Neural cell (in vitro differentiated cells): ENCODE data around the gene PTPRT. TPM values are rescaled to one million over a fixed set of nuclear protein-coding genes. Genes with fewer than 3 reads are reported as not detected.

Experiments used
- H2AFZ ChIP-seq: fragments of 200-600, 300-800 bp; sonication (generic), shearing (Covaris generic); 2 replicates; pipeline ENCODE4 v1.6.0; 2014; ENCODE audit warnings: low read depth, mild to moderate bottlenecking, antibody characterized with exemption, low read length, moderate library complexity
- H3F3A ChIP-seq: fragments of 200-600 bp; shearing (Covaris generic); 2 replicates; pipeline ENCODE4 v1.6.1; 2016; ENCODE audit warnings: mild to moderate bottlenecking, moderate library complexity, mixed read lengths, antibody characterized with exemption, low read length; ENCODE audit not compliant: insufficient read depth, poor library complexity, severe bottlenecking
- H3K27ac ChIP-seq: fragments of 200-600, 300-800 bp; sonication (generic), shearing (Covaris generic); 2 replicates; pipeline ENCODE4 v1.5.1; 2014; ENCODE audit warnings: mild to moderate bottlenecking, low read length, moderate library complexity
- H3K27me3 ChIP-seq: fragments of 300-800, 200-600 bp; sonication (generic), shearing (Covaris generic); 2 replicates; pipeline ENCODE4 v1.6.0; 2014; ENCODE audit warnings: mild to moderate bottlenecking, low read depth, low read length, moderate library complexity; ENCODE audit not compliant: insufficient read depth
- H3K36me3 ChIP-seq: fragments of 300-800, 200-600 bp; sonication (generic), shearing (Covaris generic); 2 replicates; pipeline ENCODE4 v1.5.1; 2014; ENCODE audit warnings: mild to moderate bottlenecking, antibody characterized with exemption, low read length, moderate library complexity; ENCODE audit not compliant: insufficient read depth
- H3K4me2 ChIP-seq: fragments of 300-800, 200-600 bp; sonication (generic), shearing (Covaris generic); 2 replicates; pipeline ENCODE4 v1.6.0; 2014; ENCODE audit warnings: mild to moderate bottlenecking, low read length
- H3K4me3 ChIP-seq: fragments of 300-800, 200-600 bp; sonication (generic), shearing (Covaris generic); 2 replicates; pipeline ENCODE4 v1.5.1; 2014; ENCODE audit warnings: mild to moderate bottlenecking, low read length, moderate library complexity
- H3K79me2 ChIP-seq: fragments of 200-600 bp; shearing (Covaris generic); replicated peaks from 2 replicates; pipeline ENCODE4 v1.6.0; 2014; ENCODE audit warnings: mild to moderate bottlenecking, low read length, moderate library complexity; ENCODE audit not compliant: insufficient read depth
- H3K9ac ChIP-seq: fragments of 300-800, 200-600 bp; sonication (generic), shearing (Covaris generic); 2 replicates; pipeline ENCODE4 v1.6.1; 2016; ENCODE audit warnings: mild to moderate bottlenecking, low read length, mixed read lengths
- H3K9me2 ChIP-seq: fragments of 200-600 bp; shearing (Covaris generic); 2 replicates; pipeline ENCODE4 v1.6.1; 2016; ENCODE audit warnings: mild to moderate bottlenecking, low read length, mixed read lengths; ENCODE audit not compliant: insufficient read depth
- H3K9me3 ChIP-seq: fragments of 200-600, 300-800 bp; sonication (generic), shearing (Covaris generic); 2 replicates; pipeline ENCODE4 v1.6.1; 2016; ENCODE audit warnings: mild to moderate bottlenecking, mixed run types, low read length, moderate library complexity, mixed read lengths
- H4K20me1 ChIP-seq: fragments of 200-600 bp; shearing (Covaris generic); 2 replicates; pipeline ENCODE4 v1.6.1; 2016; ENCODE audit warnings: mild to moderate bottlenecking, mixed run types; ENCODE audit not compliant: insufficient read depth
- EP300 ChIP-seq: fragments of 450-650 bp; conservative IDR thresholded peaks from 2 replicates; pipeline ENCODE4 v1.6.1; 2014; ENCODE audit warnings: antibody characterized with exemption, mild to moderate bottlenecking, moderate library complexity; ENCODE audit not compliant: poor library complexity, severe bottlenecking
- EZH2 ChIP-seq: fragments of 200-600, 300-800 bp; shearing (Covaris generic), sonication (generic); IDR thresholded peaks from 2 replicates; pipeline ENCODE4 v1.6.1; 2014; ENCODE audit warnings: antibody characterized with exemption, low read length, borderline replicate concordance, mild to moderate bottlenecking; ENCODE audit not compliant: insufficient read depth, poor library complexity, severe bottlenecking
- MXI1 ChIP-seq: fragments of 450-650 bp; conservative IDR thresholded peaks from 2 replicates; pipeline ENCODE4 v1.6.1; 2014; ENCODE audit warnings: antibody characterized with exemption, mild to moderate bottlenecking; ENCODE audit not compliant: poor library complexity, severe bottlenecking
- POLR2AphosphoS5 ChIP-seq: IDR thresholded peaks from 2 replicates; pipeline ENCODE4 v1.6.1; 2012
- RAD21 ChIP-seq: fragments of 450-650 bp; conservative IDR thresholded peaks from 2 replicates; pipeline ENCODE4 v1.6.1; 2014; ENCODE audit warnings: antibody characterized with exemption, mild to moderate bottlenecking, moderate library complexity
- SMC3 ChIP-seq: fragments of 450-650 bp; conservative IDR thresholded peaks from 2 replicates; pipeline ENCODE4 v1.6.1; 2014; ENCODE audit warnings: antibody characterized with exemption, mild to moderate bottlenecking, moderate library complexity; ENCODE audit not compliant: poor library complexity
- TAF1 ChIP-seq: IDR thresholded peaks from 2 replicates; pipeline ENCODE4 v1.6.1; 2012; ENCODE audit warnings: low read depth
- polyA plus RNA-seq: library from polyadenylated mRNA; depleted of rRNA; stranded (reverse); fragments of >200 nt; gene quantifications from 2 replicates; pipeline ENCODE4 v1.2.3, GENCODE V29; 2014
- TF ChIP-seq, protein P1 (sequence below): IDR thresholded peaks from 2 replicates; pipeline ENCODE4 v1.6.1; 2012; ENCODE audit warnings: borderline replicate concordance
- TF ChIP-seq, protein P2 (sequence below): fragments of 450-650 bp; IDR thresholded peaks from 2 replicates; pipeline ENCODE4 v1.5.1; 2014; ENCODE audit warnings: antibody characterized with exemption, mild to moderate bottlenecking, moderate library complexity; ENCODE audit not compliant: poor library complexity, severe bottlenecking

Gene PTPRT
- polyA plus RNA-seq, 1 donor from 2014 or later: 9.2 TPM

DNA sequence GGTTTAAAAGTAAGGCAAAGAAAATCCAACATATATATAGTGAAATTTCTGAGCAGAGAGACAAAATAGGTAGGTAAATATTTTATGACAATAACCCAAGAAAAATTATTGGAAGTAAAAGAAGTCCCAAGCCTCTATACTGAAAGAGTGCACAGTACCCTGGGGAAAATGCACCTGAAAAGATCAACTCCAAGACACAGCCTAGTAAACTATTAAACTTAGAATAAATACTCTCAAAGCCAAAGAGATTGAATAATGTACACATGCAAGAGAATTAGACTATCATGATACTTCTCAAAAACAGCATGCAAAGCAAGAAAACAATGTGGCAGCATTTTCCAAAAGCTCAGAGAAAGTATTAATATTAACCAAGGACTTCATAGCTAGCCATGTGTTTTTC lies 894.7 kb downstream of the PTPRT start:
- Histone ChIP-seq H3K4me3 (no peak overlapping the region), H3K9ac (no peak overlapping the region), H4K20me1 (no peaks in the 10 kb centered on the region), H3K79me2 (no peaks in the 10 kb centered on the region), H3K27me3 (no peaks in the 10 kb centered on the region), H3F3A (no peaks in the 10 kb centered on the region), H3K36me3 (no peaks in the 10 kb centered on the region), H3K27ac (no peak overlapping the region), H2AFZ (no peak overlapping the region), H3K9me3 (no peaks in the 10 kb centered on the region), H3K9me2 (no peaks in the 10 kb centered on the region), H3K4me2 (no peak overlapping the region)
- no peak for TF ChIP-seq TAF1
- TF ChIP-seq, protein P1, sequence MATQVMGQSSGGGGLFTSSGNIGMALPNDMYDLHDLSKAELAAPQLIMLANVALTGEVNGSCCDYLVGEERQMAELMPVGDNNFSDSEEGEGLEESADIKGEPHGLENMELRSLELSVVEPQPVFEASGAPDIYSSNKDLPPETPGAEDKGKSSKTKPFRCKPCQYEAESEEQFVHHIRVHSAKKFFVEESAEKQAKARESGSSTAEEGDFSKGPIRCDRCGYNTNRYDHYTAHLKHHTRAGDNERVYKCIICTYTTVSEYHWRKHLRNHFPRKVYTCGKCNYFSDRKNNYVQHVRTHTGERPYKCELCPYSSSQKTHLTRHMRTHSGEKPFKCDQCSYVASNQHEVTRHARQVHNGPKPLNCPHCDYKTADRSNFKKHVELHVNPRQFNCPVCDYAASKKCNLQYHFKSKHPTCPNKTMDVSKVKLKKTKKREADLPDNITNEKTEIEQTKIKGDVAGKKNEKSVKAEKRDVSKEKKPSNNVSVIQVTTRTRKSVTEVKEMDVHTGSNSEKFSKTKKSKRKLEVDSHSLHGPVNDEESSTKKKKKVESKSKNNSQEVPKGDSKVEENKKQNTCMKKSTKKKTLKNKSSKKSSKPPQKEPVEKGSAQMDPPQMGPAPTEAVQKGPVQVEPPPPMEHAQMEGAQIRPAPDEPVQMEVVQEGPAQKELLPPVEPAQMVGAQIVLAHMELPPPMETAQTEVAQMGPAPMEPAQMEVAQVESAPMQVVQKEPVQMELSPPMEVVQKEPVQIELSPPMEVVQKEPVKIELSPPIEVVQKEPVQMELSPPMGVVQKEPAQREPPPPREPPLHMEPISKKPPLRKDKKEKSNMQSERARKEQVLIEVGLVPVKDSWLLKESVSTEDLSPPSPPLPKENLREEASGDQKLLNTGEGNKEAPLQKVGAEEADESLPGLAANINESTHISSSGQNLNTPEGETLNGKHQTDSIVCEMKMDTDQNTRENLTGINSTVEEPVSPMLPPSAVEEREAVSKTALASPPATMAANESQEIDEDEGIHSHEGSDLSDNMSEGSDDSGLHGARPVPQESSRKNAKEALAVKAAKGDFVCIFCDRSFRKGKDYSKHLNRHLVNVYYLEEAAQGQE: no peak
- TF ChIP-seq RAD21: no peak
- TF ChIP-seq, protein P2, sequence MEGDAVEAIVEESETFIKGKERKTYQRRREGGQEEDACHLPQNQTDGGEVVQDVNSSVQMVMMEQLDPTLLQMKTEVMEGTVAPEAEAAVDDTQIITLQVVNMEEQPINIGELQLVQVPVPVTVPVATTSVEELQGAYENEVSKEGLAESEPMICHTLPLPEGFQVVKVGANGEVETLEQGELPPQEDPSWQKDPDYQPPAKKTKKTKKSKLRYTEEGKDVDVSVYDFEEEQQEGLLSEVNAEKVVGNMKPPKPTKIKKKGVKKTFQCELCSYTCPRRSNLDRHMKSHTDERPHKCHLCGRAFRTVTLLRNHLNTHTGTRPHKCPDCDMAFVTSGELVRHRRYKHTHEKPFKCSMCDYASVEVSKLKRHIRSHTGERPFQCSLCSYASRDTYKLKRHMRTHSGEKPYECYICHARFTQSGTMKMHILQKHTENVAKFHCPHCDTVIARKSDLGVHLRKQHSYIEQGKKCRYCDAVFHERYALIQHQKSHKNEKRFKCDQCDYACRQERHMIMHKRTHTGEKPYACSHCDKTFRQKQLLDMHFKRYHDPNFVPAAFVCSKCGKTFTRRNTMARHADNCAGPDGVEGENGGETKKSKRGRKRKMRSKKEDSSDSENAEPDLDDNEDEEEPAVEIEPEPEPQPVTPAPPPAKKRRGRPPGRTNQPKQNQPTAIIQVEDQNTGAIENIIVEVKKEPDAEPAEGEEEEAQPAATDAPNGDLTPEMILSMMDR: no peak
- no peak for TF ChIP-seq MXI1
- no peak for TF ChIP-seq SMC3
- no peak for TF ChIP-seq EP300
- no peak for TF ChIP-seq EZH2
- no peak for TF ChIP-seq POLR2AphosphoS5

DNA sequence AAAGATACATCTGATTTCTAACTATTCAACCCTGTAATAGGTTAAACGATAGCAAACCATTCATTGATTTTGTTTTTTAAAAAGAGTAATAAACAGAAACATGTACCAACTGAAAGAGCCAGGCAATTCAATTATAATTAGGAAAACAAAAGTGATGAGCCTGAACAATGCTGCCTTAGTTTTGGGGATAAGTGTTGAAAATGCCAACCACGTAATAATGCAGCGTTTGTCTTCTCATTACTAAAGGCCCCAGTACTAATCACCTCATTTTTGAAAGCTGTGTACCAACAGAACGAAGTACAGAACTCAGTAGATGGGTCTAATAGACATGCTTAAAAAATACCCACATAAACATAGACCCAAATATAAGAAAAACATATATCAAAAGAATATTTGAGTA lies 907.9 kb downstream of the PTPRT start:
- H3K4me3 ChIP-seq: no peak overlapping the region
- no peaks in the 10 kb centered on the region for H3K27me3 ChIP-seq
- H3K4me2 ChIP-seq: no peak overlapping the region
- H3K9ac ChIP-seq: no peak overlapping the region
- no peaks in the 10 kb centered on the region for H3K9me3 ChIP-seq
- H2AFZ ChIP-seq: no peak overlapping the region
- no peaks in the 10 kb centered on the region for H3K9me2 ChIP-seq
- TF ChIP-seq RAD21 (no peak), MXI1 (no peak), EZH2 (no peak), SMC3 (no peak), TAF1 (no peak), POLR2AphosphoS5 (no peak), EP300 (no peak)
- TF ChIP-seq, protein P1: no peak
- TF ChIP-seq, protein P2: no peak
- no peaks in the 10 kb centered on the region for H3K36me3 ChIP-seq
- H4K20me1 ChIP-seq: no peaks in the 10 kb centered on the region
- no peak overlapping the region for H3K27ac ChIP-seq
- H3F3A ChIP-seq: no peaks in the 10 kb centered on the region
- no peaks in the 10 kb centered on the region for H3K79me2 ChIP-seq
